HG03060 (cell line): ENCODE data around the gene ATP6AP2.
"Not testable (repeated sequence)": the region's sequence is repeated elsewhere in the genome, so short reads cannot be mapped to it uniquely, and the experiment has no call there.

Experiments
- ATAC-seq: cut with Tn5 transposase; IDR thresholded peaks from one replicate; pipeline ENCODE4 v1.9.1; 2021; ENCODE audit warnings: low read depth, moderate number of reproducible peaks; ENCODE audit not compliant: unreplicated experiment

ATP6AP2 gene

DNA sequence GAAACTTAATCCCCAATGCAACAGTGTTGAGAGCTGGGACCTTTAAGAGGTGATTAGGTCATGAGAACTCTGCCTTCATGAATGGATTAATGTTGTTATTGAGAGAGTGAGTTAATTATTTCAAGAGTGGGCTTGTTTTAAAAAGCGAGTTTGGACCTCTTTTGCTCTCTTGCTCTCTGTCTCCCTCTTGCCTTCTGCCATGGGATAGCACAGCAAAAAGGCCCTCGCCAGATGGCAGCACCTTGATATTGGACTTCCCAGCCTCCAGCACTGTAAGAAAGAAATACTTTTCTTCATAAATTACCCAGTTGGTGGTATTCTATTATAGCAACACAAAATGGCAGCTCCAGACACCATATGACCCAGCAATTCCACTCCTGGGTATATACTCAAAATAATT, 7.0 kb upstream of the ATP6AP2 start:
- no peak for ATAC-seq

DNA sequence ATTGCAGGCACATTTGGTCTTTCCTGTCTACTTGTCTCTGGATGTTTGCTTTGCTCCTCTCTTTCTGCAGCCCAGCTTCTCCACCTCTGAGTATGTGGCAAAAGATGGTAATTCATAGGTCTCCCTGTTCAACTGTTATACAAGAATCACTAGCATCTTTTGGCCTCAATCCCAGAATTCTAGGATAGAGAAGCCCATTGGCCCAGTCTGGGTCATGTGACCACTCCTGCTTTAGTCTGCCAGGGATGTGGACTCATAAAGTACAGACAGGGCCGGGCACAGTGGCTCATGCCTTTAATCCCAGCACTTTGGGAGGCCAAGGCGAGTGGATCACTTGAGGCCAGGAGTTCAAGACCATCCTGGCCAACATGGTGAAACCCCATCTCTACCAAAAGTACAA, 5.4 kb upstream of the ATP6AP2 start:
- not testable (repeated sequence) for ATAC-seq

DNA sequence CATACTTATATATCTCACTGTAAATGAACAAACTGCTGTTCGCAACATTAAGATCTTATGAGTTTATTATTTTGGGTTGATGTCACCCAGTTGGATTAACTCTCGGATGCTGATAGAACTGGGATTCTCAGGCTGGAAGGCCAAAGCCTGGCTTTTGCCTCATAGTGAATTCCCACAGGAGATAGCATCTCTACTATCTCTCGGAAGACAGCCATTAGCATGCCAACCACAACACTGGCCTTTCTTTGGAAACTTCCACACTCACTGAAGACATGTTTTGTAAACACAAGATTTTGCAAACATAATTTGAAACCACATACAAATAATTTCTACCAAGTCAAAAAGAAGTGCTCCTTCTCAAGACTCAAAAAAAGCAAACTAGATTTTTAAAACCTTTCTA, 4.5 kb upstream of the ATP6AP2 start:
- no peak for ATAC-seq

DNA sequence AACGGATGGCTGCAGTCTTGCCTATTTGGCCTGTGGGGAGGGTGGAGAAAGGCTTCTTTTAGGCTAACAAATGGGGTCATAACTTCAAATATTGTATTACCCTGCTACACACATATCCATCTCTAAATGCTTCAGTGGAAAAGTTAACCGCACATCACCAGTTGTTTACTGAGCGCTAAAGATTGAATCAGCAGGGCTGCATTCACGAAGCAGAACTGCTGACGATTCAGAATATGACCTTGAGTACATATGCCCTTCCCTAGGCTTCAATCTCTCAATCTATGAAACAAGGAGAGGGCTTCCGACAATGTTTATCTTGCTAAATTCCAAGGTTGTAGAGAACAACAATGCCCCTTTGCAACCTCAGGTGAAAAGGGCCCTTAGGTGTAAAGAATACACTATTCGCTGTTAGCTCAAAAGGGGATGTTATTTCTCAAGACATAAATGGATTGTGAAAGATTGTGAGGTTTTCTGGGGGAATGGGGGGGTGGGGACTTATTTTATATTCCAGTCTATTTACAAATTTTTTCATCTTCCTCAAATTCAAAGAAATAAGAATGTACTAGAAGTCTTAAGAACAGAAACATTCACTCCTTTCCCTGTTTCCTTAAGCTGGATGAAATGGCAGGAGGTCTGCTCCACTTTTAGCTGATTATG, 2.6 kb upstream of the ATP6AP2 start:
- ATAC-seq: no peak

DNA sequence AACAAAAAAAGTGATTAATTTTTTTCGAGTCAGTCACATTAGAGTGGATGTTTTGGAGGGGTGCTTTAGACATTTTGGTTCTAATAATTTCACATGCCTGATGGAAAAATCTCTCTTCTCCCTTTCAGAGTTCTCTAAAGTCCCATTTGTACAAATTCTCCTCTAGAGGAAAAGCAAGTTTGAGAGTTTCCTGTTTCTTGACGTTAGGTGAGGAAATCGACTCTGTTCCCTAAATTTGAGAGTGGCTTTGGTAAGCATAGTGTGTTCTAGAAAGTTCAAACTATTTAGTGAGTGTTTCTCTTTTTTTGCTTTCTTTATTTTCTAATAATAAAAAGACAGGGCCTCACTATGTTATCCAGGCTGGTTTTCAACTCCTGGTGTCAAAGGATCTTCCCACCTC, 1.6 kb upstream of the ATP6AP2 start:
- no peak for ATAC-seq

DNA sequence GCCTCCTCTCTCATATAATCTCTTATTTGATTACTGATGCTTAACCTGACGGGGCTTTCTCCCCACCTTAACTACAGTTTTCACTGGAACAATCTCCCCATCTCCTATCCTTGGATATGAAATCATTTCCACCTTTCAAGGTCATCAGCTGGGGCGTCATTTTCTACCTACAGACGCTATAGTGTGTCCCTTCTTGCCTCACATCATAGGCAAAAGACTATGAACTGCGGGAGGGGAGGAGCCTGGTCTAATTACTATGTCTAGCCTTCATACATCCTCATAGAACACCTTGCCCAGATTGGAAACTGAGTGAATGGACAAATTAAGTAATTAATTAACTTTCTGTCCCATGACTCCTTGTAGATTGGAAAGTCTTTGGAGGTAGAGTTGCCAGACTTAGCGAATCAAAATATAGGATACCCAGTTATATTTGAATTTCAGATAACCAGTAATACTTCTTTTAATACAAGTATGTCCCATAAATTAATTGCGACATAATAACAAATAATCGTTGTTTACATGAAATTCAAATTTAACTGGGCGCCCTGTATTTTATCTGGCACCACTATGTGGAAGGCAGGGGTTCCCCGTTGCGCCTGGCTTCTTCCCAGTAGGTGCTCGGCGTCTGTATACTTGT, 752 bp upstream of the ATP6AP2 start:
- no peak for ATAC-seq

DNA sequence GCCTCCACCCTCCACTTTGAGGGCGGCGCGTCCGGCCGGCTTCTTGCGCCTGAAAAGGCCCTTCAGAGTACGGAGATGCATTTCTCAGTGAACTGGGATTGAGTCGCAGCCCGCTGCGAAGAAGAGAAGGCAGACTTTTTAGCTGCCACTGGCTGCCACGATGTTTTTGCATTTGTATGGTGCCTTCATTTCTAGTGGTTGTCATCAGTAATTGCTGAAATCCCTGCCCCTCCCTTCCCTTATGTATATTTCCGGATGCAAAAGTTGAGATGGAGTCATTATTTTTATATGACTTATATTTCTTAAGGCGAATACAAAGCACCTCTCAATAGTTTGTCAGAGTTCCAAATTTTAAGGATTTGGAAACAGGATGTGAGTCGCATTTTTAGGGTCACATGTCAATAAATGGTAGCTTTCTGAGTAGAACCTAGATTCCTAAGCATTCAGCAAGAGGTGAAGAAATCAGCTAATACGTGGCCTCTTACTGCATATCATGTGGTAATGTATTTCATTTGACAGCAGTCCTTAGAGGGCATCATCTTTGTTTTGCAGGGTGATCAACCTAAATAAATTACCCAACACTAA, 658 bp downstream of the ATP6AP2 start:
- no peak for ATAC-seq

DNA sequence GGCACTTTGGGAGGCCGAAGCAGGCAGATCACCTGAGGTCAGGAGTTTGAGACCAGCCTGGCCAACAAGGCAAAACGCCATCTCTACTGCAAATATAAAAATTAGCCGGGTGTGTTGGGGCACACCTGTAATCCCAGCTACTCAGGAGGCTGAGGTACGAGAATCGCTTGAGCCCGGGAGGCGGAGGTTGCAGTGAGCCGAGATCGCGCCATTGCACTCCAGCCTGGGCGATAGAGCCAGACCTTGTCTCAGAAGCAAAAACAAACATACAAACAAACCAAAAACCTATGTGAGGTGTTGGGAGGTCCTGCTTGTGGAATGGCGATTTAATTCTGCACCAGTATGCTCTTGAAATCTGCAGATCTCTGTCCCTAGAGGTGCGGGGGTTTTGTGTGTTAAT, 1.4 kb downstream of the ATP6AP2 start:
- not testable (repeated sequence) for ATAC-seq

DNA sequence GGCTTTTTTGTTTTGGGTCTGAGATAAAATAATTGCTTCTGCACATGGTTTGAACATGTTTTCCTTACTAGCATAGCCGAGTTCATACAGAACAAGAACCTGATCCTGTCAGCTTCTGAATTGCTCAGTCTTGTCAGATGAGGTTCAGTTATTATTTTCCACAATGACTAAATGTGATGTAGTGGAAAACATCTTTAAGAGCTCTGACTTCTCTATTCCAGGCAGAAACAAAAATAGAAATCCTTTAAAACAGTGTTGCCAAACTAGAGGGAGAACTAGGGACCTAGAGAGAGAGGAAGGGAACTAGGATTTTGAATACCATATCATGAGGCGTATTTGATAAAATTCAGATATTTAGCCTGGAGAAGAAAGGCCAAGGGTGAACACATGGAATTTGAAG, 2.0 kb downstream of the ATP6AP2 start:
- no peak for ATAC-seq

DNA sequence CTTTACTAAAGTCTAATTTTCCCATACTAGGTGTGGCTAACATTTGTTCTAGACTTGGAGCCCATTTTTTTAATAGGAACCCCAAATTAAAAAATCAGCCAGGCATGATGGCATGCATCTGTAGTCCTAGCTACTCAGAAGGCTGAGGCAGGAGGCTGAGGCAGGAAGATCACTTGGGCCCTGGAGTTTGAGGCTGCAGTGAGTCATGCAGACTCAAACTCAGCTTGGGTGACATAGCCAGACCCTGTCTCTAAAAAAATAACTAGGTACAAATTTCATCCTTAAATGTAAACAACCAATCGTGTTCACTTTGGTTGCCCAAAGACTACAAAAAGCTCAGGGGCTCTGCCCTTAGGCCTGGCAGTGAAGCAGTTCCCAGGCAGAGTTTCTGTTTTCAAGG, 6.9 kb downstream of the ATP6AP2 start:
- ATAC-seq: not testable (repeated sequence)

DNA sequence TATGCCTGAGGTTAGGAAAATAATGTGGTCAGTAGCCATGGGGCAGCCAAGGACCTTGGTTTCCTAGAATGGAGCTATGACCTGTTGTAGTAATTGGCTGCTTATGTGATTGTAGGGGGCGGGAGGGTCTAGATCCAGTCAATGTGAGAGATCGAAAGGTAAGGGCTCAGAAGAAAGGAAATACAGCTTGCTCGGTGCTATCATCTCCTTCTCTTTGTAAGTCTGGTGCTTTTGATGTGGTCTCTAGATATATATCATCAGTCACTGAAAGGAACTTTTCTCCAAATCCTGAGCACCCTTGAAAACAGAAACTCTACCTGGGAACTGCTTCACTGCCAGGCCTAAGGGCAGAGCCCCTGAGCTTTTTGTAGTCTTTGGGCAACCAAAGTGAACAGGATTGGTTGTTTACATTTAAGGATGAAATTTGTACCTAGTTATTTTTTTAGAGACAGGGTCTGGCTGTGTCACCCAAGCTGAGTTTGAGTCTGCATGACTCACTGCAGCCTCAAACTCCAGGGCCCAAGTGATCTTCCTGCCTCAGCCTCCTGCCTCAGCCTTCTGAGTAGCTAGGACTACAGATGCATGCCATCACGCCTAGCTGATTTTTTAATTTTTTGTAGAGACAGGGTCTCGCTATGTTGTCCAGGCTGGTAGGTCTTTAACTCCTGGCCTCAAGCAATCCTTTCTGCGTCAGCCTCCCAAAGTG, 9.0 kb downstream of the ATP6AP2 start:
- not testable (repeated sequence) for ATAC-seq

DNA sequence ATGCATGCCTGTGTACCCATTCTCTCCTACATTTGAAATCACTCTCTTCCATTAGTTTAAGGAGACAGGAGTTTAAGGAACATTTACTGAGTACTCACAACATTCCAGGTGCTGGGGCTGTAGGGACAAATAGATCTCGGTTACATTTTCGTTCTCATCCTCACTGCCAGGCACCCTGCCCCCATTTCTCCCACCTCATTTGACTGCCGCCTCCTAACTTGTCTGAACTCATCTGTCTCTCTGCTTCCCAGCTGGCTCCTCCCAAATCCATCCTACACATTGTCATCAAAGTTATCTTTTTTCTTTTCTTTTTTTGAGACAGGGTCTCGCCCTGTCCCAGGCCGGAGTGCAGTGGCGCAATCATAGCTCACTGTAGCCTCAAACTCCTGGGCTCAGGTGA, 22.7 kb downstream of the ATP6AP2 start:
- no peak for ATAC-seq

DNA sequence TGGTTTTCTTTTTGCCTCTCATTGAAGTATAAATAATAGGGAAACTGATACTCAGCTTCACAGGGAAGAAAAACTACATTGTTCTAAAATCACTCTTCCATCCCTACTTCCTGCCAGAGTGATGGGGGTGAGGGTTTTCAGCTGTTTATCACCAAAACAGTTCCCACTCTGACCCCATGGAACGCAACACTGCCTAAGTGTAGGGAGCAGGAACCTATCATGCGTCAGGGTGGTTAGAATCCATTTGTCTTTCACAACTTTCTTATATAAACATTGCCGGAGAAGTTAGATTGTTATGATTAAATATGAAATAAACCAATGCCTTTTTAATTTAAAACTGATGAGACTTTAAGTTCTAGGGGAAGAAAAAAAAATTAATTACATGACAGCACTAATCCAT, 26.6 kb downstream of the ATP6AP2 start:
- no peak for ATAC-seq

DNA sequence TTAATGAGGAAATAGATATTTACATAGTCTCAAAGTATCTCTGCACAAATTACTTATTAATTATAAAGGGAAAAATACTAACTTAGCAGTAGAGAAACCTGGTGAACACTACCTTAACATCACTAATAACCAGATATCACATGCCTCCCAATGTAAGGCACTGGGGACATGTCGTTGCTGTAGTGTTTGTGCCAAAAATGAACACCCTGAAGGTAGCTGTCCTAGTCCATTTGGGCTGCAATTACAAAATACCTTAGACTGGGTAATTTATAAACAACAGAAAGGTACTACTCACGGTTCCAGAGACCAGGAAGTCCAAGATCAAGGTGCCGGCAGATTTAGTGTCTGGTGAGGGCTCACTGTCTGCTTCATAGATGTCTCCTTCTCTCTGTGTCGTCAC, 31.7 kb downstream of the ATP6AP2 start:
- ATAC-seq: no peak

DNA sequence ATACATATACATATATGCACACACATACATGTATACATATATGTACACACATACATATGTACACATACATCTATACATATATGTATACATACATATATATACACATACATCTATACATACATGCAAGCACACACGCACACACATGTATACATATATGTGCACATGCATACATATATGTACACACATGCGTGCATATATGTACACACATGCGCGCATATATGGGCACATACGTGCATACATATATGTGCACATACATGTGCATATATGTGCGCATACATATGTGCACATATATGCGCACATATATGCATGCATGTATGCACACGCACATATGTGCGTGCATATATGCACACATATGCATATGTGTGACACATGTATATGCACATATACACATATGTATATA, 35.2 kb downstream of the ATP6AP2 start:
- ATAC-seq: no peak

DNA sequence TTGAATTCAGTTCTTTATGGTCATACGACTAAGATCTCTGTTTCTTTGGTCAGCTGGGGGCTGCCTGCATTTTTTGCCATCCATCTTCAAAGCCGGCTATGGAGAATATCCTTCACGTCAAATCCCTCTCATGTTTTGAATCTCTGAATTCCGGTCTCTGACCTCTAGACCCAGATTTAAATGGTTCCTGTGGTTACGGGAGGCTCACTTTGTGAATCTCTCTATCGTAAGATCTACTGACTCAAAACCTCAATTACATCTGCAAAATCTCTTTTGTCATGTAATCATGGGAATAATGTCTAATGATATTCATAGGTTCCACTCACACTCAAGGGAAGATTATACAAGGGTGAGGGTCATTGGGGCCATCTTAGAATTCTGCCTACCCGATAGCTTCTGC, 36.8 kb downstream of the ATP6AP2 start:
- ATAC-seq: no peak

DNA sequence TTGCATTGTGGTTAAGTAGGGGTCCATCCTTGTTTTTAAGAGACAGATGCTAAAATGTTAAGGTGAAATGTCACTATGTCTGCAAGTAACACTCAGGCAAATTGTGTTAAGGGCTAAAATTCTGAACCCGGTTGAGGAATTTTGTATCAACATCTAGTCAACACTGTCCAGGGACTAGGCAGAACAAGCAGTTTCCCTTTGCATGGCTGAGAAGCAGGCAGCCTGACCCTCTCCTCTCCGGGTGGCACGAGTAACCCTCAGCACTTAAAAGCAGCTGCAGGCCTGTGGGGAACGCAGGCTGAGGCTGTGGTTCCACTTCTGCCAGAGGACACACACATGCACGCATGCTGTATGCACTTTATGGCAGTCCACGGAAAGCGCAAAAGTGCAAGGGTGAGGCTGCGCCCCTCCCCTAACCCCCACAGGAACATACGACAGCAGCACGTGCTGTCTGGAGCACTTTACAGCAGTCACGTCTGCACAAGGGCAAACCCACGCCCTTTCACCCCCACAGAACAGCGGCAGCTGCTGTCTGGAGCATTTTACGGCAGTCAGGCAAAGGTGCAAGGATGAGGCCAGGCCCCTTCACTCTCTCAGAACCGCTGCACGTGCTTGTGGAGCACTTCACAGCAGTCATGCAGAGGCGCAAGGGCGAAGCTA, 41.8 kb downstream of the ATP6AP2 start:
- no peak for ATAC-seq

DNA sequence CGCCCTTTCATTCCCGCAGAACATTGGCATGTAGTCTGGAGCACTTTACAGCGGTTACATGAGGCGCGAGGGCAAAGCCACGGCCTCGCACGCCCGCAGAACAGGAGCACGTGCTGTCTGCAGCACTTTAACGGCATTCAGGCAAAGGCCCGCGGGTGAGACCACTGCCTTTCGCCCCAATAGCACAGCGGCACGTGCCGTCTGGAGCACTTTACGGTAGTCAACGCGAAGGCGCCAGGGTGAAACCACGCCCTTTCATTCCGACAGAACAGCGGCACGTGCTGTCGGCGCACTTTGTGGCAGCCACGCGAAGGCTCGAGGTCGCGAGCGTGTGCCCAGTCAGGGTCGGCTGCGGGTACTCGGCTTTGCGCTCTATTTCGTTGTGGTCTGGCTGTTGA, 42.4 kb downstream of the ATP6AP2 start, which contains the start of gene MPC1L:
Gene MPC1L (plus strand): TSS at position 290 of the 398 bp plus-strand sequence. CDS start 138 bp downstream, outside the sequence.
- ATAC-seq: no peak

DNA sequence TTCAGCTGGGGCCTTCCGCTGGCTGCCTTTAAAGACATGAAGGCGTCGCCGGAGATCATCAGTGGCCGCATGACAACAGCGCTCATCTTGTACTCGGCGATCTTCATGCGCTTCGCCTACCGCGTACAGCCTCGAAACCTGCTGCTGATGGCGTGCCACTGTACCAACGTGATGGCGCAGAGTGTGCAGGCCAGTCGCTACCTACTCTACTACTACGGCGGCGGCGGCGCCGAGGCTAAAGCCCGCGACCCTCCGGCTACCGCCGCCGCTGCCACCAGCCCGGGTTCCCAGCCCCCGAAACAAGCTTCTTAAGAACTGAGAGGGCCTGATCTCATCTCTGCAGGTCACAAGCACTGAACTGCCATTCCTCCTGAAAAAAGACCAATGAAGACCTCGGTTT, 42.9 kb downstream of the ATP6AP2 start:
- ATAC-seq: no peak

DNA sequence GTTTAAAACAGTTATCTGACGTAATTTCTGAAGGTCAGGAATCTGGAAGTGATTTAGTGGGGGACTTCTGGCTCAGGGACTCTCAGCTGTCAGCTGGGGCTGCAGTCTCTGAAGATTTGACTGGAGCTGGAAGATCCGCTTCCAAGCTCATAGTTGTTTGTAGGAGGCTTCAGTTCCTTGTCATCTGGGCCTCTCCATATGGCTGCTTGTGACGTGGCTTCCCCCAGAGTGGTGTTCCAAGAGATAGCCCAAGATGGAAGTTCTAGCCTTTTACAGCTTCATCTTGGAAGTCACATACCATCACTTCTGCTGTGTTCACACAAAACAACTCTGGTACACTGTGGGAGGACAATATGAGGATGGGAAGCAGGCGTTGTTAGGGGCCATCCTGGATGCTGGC, 44.5 kb downstream of the ATP6AP2 start:
- no peak for ATAC-seq

DNA sequence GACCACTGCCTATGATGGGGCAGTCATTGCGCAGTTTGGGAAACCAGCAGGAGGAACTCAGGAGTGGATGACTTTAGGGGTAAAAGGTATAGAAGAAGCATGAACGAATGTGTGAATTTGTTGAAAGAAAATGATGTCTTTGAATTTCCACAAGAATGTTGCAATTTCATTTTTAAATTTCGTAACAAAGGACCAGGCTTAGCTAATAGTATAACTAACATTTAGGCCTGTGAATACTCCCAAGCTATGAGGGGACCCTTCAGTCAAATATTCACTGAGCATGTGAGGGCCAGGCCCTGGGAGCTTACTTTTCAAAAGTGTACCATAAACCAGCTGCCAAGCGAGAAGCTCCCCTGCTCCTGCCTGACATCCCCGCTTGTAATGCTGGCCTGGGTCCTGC, 47.7 kb downstream of the ATP6AP2 start:
- no peak for ATAC-seq
